Colonic mucosa (tissue), 4 donors: Measurements from ENCODE around the gene SOX5. TPM values are rescaled to one million over a fixed set of nuclear protein-coding genes. Genes with fewer than 3 reads are reported as not detected.

Experiments used
- DNase-seq: peaks from one replicate; pipeline ENCODE4 v3.0.0-alpha.2; 2020
- H3K27ac ChIP-seq: fragments of 200-600 bp; one replicate; pipeline ENCODE4 v1.8.0; 2021
- H3K27me3 ChIP-seq: fragments of 200-600 bp; one replicate; pipeline ENCODE4 v1.8.0; 2021
- H3K36me3 ChIP-seq: fragments of 200-600 bp; one replicate; pipeline ENCODE4 v1.8.0; 2021
- H3K4me1 ChIP-seq: fragments of 200-600 bp; one replicate; pipeline ENCODE4 v1.8.0; 2021; ENCODE audit warnings: mild to moderate bottlenecking
- H3K4me3 ChIP-seq: fragments of 200-600 bp; one replicate; pipeline ENCODE4 v1.8.0; 2021
- H3K9ac ChIP-seq, 2 donors: one replicate each; pipeline ENCODE4 v1.7.0; 2013; ENCODE audit warnings: control low read depth in 2 of 2, low read depth in 2 of 2, low read length in 2 of 2
- H3K9me3 ChIP-seq: fragments of 200-600 bp; one replicate; pipeline ENCODE4 v1.8.0; 2021
- intact Hi-C: fragments of 100-400 bp; cut with DNase I; formaldehyde crosslinking; loops from one replicate; pipeline ENCODE4 v1.14.1; 2022
- total RNA-seq, 2 donors: library from RNA; stranded (reverse); fragmentation: NEBNext Ultra II Directional in 1 of 2; extraction: Animal tissue kit (Norgen Biotek cat#: 25700) in 1 of 2; gene quantifications; one replicate each; pipeline ENCODE4 v1.2.1, GENCODE V29; 2021
- TF ChIP-seq, protein P1 (sequence below): fragments of 200-600 bp; IDR thresholded peaks from one replicate; pipeline ENCODE4 v1.8.0; 2022; ENCODE audit warnings: antibody characterized with exemption, mild to moderate bottlenecking
- donor health status: healthy.
- donor health status: DM: no; HTN: no; CAD: no.
- donor health status: DM: no; HTN: no; CAD: no.

Gene SOX5
- total RNA-seq, 2 donors from 2014 or later = 1.1 to 1.6 TPM

DNA sequence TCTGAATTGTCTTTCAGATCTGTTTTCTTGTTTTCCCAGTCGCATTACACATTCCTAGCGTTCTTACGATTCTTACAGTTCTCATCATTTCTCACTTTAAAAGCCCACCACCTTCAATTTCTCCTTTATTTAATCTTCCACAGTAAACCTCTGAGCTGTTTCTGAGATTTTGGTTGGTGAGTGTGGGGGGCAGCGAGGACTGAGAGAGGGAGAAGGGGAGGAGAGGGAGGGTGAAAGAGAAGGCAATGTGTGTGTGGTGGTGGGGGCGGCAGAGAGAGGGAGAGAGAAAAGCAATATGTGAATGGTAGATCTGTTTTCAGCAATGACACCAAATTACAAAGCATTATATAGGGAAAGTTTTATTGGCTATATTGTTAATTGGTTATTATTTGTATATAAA lies 282.6 kb downstream of the SOX5 start:
- Histone ChIP-seq H3K27me3 (no peaks in the 10 kb centered on the region), H3K27ac (no peak overlapping the region), H3K36me3 (no peaks in the 10 kb centered on the region), H3K9ac (no peak overlapping the region), H3K9me3 (no peaks in the 10 kb centered on the region), H3K4me1 (no peaks in the 10 kb centered on the region), H3K4me3 (no peak overlapping the region)
- DNase-seq = no peak
- TF ChIP-seq, protein P1, sequence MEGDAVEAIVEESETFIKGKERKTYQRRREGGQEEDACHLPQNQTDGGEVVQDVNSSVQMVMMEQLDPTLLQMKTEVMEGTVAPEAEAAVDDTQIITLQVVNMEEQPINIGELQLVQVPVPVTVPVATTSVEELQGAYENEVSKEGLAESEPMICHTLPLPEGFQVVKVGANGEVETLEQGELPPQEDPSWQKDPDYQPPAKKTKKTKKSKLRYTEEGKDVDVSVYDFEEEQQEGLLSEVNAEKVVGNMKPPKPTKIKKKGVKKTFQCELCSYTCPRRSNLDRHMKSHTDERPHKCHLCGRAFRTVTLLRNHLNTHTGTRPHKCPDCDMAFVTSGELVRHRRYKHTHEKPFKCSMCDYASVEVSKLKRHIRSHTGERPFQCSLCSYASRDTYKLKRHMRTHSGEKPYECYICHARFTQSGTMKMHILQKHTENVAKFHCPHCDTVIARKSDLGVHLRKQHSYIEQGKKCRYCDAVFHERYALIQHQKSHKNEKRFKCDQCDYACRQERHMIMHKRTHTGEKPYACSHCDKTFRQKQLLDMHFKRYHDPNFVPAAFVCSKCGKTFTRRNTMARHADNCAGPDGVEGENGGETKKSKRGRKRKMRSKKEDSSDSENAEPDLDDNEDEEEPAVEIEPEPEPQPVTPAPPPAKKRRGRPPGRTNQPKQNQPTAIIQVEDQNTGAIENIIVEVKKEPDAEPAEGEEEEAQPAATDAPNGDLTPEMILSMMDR = no peak
- intact Hi-C loops = no loop called here

DNA sequence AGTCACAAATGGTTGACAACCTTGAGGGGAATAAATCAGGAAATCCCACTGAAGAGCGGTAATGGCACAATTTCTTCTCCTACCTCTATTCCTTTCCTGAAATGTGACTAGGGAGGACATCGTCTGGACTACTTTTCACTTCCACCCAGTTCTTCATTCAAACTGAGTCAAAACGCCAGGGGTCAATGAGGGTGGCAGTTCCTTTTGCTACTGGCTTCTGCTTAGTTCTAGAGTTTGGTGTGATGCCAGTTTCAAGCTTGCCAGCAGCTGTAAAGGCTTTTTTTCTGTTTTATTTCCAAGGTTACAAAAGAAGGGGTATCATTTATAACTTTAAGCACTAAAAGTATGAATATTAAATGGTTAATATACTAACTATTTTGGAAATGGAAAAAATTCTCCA lies 286.5 kb downstream of the SOX5 start:
- Histone ChIP-seq H3K9ac (no peak overlapping the region), H3K4me3 (no peak overlapping the region), H3K27ac (no peak overlapping the region), H3K36me3 (no peaks in the 10 kb centered on the region), H3K27me3 (no peaks in the 10 kb centered on the region), H3K4me1 (no peaks in the 10 kb centered on the region), H3K9me3 (no peaks in the 10 kb centered on the region)
- DNase-seq = no peak
- TF ChIP-seq, protein P1 = no peak
- intact Hi-C loops = no loop called here

DNA sequence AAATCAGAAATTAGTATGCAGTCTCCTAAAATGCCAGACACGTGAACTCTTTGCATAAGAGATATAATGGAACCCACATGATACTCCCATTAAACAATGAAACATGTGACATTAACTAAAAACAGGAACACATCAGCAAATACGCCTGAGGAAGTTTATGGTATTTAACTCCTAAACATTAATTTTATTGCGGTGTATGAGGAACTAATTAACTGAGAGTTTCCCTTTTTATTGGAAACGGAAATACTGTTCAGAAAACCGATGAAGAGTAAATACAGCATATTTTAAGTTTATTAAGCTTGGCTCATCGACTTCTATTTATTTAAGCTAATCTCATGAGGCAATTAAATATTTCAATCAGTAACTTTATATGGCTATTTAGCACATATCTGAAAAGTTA lies 290.3 kb downstream of the SOX5 start:
- no peak for DNase-seq
- TF ChIP-seq, protein P1 = no peak

DNA sequence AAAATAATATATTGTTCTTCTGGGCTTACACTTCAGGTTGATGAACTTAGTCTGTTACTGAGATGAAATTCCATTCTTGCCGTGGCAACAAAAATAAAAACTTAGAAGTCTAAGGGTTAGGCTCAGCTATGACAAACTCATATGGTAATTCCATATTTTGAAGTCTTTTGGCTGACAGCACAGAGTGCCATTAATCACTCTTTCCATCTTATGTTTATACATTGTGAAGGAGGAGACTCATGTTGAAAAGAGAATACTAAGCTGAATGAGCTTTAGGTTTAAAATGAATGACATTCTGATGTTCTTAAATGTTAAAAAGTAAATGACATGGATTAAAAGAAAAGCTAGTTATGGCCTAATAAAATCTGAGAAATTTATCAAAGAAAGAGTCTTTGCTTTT lies 291.9 kb downstream of the SOX5 start:
- no peak overlapping the region for H3K9ac ChIP-seq
- no peak overlapping the region for H3K4me3 ChIP-seq
- DNase-seq = no peak
- H3K4me1 ChIP-seq = no peaks in the 10 kb centered on the region
- H3K27ac ChIP-seq = no peak overlapping the region
- H3K36me3 ChIP-seq = no peaks in the 10 kb centered on the region
- H3K9me3 ChIP-seq = no peaks in the 10 kb centered on the region
- H3K27me3 ChIP-seq = no peaks in the 10 kb centered on the region
- TF ChIP-seq, protein P1 = no peak
- intact Hi-C loops = no loop called here

More for the DNA sequence above, 290.3 kb downstream of the SOX5 start:
- H3K36me3 ChIP-seq = no peaks in the 10 kb centered on the region
- H3K4me1 ChIP-seq = no peaks in the 10 kb centered on the region
- no peak overlapping the region for H3K27ac ChIP-seq
- no peaks in the 10 kb centered on the region for H3K27me3 ChIP-seq
- no peaks in the 10 kb centered on the region for H3K9me3 ChIP-seq
- no peak overlapping the region for H3K9ac ChIP-seq
- no peak overlapping the region for H3K4me3 ChIP-seq
- intact Hi-C loops = no loop called here

DNA sequence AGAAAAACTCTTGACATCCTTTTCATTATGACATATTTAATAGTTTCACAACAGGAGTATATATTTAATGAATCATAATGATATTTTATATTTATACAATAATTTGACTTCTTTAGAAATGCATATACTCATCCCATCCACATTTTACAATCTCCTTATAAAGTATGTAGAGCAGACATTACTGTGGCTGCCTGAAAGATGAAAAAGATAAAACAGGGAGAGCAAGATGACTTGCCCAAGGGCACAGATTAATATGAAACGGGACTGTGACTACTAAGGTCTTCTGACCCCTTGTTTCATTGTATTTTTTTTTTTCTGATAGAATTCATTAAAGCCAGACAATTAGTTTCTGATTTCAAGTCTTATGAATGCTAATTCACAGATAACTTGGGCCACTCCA lies 293.6 kb downstream of the SOX5 start:
- TF ChIP-seq, protein P1 = no peak

DNA sequence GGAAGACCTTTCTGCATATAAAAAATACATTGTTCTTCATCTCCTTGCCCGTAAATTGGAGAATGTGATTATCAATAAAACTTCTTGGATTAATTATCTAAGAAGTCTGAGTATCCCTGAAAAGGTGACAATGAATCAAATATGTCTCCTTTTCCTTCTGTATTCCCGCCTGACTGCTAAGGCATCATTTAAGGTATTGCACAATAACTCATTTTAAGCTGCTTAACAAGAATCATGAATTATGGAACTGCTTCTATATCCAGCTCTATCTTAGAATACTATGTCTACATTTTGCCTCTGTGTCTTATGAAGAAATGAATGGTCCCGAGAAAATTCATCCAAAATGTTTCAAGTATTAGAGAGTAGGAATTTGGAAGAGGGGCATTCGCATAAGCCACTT lies 294.4 kb downstream of the SOX5 start:
- DNase-seq = no peak
- Histone ChIP-seq H3K27ac (no peak overlapping the region), H3K4me3 (no peak overlapping the region), H3K9me3 (no peaks in the 10 kb centered on the region), H3K27me3 (no peaks in the 10 kb centered on the region), H3K4me1 (no peaks in the 10 kb centered on the region), H3K9ac (no peak overlapping the region), H3K36me3 (no peaks in the 10 kb centered on the region)
- intact Hi-C loops = no loop called here
- TF ChIP-seq, protein P1 = no peak

More for the DNA sequence above, 293.6 kb downstream of the SOX5 start:
- Histone ChIP-seq H3K4me3 (no peak overlapping the region), H3K4me1 (no peaks in the 10 kb centered on the region), H3K9me3 (no peaks in the 10 kb centered on the region), H3K9ac (no peak overlapping the region), H3K27me3 (no peaks in the 10 kb centered on the region), H3K27ac (no peak overlapping the region), H3K36me3 (no peaks in the 10 kb centered on the region)
- no peak for DNase-seq
- intact Hi-C loops = no loop called here
